Measurements from ENCODE around the gene ITIH1.
A peak's percentile ranks its signal among the peaks of the same experiment; 100 is the strongest.

Gene ITIH1

GRCh38 chr3:52756141-52756540, 21.3 kb upstream of the ITIH1 start:
- Histone ChIP-seq H3K9ac (ENCODE audit: low read length) (no peak overlapping the region), H3K27me3 (ENCODE audit: control insufficient read depth, insufficient read depth, low read length) (no peaks in the 10 kb centered on the region), H3K27ac (ENCODE audit: low read length) (no peak overlapping the region), H3K36me3 (ENCODE audit: control insufficient read depth, low read depth, low read length) (peaks cover 39% of the 10 kb centered on the region), H3K4me1 (ENCODE audit: control insufficient read depth, low read depth, low read length) (no peaks in the 10 kb centered on the region), H3K4me3 (ENCODE audit: low read length) (no peak overlapping the region), H3K9me3 (ENCODE audit: control insufficient read depth, low read depth, low read length) (no peaks in the 10 kb centered on the region)

DNA sequence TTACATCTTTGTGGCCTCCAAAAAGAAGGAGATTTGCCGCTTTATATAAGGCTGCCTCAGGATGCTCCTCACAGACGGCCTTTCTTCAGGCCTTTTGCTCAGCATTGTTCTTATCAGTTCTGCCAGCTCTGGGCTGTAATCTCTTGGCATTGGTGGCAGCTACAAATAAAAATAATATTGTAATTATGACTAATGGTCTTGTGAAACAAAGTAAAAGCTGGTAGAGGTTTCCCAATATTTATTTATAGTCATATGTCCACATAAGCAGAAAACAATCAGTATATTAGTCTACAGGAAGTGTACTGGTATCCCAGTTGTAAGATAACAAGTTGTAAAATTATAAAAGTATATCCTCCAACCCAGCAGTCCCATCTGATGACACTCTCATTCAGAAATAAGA, 13.9 kb upstream of the ITIH1 start:
- H3K4me1 ChIP-seq (ENCODE audit: control insufficient read depth, low read depth, low read length), result no peaks in the 10 kb centered on the region
- H3K4me3 ChIP-seq (ENCODE audit: low read length), result no peak overlapping the region
- no peaks in the 10 kb centered on the region for H3K27me3 ChIP-seq (ENCODE audit: control insufficient read depth, insufficient read depth, low read length)
- peaks cover 75% of the 10 kb centered on the region for H3K36me3 ChIP-seq (ENCODE audit: control insufficient read depth, low read depth, low read length)
- no peak overlapping the region for H3K27ac ChIP-seq (ENCODE audit: low read length)
- H3K9me3 ChIP-seq (ENCODE audit: control insufficient read depth, low read depth, low read length), result no peaks in the 10 kb centered on the region
- no peak overlapping the region for H3K9ac ChIP-seq (ENCODE audit: low read length)

DNA sequence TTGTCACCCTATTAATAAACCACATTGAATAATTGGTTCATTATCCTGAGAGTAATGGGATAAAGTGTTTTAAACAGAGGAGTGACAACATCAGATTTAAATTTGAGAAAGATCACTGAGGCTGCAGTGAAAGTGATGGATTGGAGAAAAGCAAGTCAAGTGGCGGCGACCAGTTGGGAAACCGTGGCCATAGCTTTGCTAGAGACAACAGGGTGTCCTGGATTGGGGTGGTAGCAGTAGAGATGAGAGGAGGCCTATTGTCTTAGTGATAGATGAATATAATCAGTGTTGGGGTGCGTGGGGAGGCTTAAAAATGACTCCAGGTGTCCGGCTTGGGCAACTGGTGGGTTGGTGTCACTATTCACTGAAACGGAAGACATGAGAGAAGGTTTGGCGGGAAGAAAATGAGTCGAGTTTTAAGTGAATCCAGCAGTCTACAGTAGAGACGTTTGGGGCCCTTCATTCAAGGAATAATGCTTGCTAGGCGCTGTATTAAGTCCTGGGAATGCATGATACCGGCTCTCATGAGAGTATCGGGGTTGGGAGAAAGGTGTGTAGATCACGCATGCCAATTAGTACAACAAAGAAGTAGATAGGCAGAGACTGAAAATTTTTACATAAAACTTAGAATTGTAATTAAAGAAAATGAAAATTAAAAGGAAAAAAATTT, 7.5 kb upstream of the ITIH1 start:
- Histone ChIP-seq H3K9ac (ENCODE audit: low read length) (peak overlapping the region; percentile 84), H3K36me3 (ENCODE audit: control insufficient read depth, low read depth, low read length) (peaks cover 23% of the 10 kb centered on the region), H3K9me3 (ENCODE audit: control insufficient read depth, low read depth, low read length) (no peaks in the 10 kb centered on the region), H3K27me3 (ENCODE audit: control insufficient read depth, insufficient read depth, low read length) (no peaks in the 10 kb centered on the region), H3K27ac (ENCODE audit: low read length) (peak overlapping the region; percentile 26), H3K4me3 (ENCODE audit: low read length) (peak overlapping the region; percentile 79), H3K4me1 (ENCODE audit: control insufficient read depth, low read depth, low read length) (peaks cover 3% of the 10 kb centered on the region)

DNA sequence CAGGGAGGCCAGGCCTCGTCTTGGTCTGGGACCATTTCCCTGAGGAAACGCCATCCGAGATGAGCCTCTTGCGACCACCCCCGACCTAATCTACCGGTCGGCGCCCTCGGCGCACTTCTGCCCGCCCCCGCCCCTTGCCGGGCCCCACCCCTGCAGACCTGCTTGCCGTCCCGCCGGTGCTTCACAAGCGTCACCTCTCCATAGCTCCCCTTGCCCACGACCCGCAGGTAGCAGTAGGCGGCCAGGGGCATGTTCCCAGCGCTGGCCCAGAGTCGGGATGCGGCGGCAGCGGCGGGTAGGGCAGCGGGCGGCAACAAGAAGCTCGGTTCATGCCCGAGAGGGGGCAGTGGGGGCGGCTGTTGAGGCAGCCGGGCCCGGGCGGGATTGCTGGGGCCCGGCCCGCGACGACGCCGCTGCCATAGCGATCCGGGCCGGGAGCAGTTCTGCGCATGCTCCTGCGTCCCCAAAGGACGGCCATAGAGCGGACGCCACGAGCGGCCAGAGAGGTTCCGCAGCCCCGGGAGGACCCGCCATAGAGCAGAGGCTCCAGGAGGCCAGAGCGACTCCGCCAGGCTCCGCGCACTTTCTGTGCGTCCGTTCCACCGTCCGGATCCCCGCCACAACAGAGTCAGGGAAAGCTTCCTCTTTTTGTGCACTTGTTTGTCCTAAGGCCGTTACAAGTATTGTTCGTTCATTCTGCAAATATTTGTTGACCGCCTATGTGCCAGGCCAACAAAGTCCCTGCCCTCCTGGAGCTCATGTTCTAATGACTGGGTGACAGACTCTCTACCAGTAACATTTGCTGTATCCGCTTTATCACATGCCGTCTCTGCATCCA, 6.7 kb upstream of the ITIH1 start, which contains the start of gene NEK4:
Gene NEK4, minus strand, starts transcription at position 445 of the 838 bp plus-strand sequence. Its CDS starts 194 bp downstream, at position 251.
- Histone ChIP-seq H3K4me3 (ENCODE audit: low read length) (peak within 1 kb of the TSS; percentile 79), H3K4me1 (ENCODE audit: control insufficient read depth, low read depth, low read length) (peaks cover 3% of the 10 kb centered on the region), H3K27me3 (ENCODE audit: control insufficient read depth, insufficient read depth, low read length) (no peaks in the 10 kb centered on the region), H3K9ac (ENCODE audit: low read length) (peak within 1 kb of the TSS; percentile 84), H3K36me3 (ENCODE audit: control insufficient read depth, low read depth, low read length) (peaks cover 17% of the 10 kb centered on the region), H3K27ac (ENCODE audit: low read length) (peak within 1 kb of the TSS; percentile 75), H3K9me3 (ENCODE audit: control insufficient read depth, low read depth, low read length) (no peaks in the 10 kb centered on the region)

- Histone ChIP-seq H3K27me3 (ENCODE audit: control insufficient read depth, insufficient read depth, low read length) (no peaks in the 10 kb centered on the region), H3K4me3 (ENCODE audit: low read length) (peak overlapping the region; percentile 79), H3K9me3 (ENCODE audit: control insufficient read depth, low read depth, low read length) (no peaks in the 10 kb centered on the region), H3K4me1 (ENCODE audit: control insufficient read depth, low read depth, low read length) (peaks cover 3% of the 10 kb centered on the region), H3K36me3 (ENCODE audit: control insufficient read depth, low read depth, low read length) (peaks cover 11% of the 10 kb centered on the region), H3K27ac (ENCODE audit: low read length) (peak overlapping the region; percentile 75), H3K9ac (ENCODE audit: low read length) (peak overlapping the region; percentile 84)
Measured at GRCh38 chr3:52771334-52771681, 6.1 kb upstream of the ITIH1 start.

DNA sequence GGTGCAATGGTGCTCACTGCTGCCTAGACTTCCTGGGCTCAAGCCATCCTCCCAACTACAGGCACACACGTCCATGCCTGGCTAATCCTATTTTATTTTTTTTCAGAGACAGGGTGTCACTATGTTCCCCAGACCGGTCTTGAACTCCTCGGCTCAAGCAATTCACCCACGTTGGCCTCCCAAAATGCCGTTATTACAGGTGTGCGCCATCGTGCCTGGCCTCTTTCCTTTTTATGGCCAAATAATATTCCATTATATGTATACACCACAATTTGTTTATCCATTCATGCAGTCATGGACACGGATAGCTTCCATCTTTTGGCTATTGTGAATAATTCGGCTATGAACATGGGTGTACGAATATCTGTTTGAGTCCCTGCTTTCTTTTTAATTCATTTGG, 5.7 kb upstream of the ITIH1 start:
- peaks cover 3% of the 10 kb centered on the region for H3K4me1 ChIP-seq (ENCODE audit: control insufficient read depth, low read depth, low read length)
- H3K36me3 ChIP-seq (ENCODE audit: control insufficient read depth, low read depth, low read length), result peaks cover 10% of the 10 kb centered on the region
- H3K4me3 ChIP-seq (ENCODE audit: low read length), result no peak overlapping the region
- no peak overlapping the region for H3K9ac ChIP-seq (ENCODE audit: low read length)
- no peaks in the 10 kb centered on the region for H3K9me3 ChIP-seq (ENCODE audit: control insufficient read depth, low read depth, low read length)
- H3K27ac ChIP-seq (ENCODE audit: low read length), result no peak overlapping the region
- no peaks in the 10 kb centered on the region for H3K27me3 ChIP-seq (ENCODE audit: control insufficient read depth, insufficient read depth, low read length)

DNA sequence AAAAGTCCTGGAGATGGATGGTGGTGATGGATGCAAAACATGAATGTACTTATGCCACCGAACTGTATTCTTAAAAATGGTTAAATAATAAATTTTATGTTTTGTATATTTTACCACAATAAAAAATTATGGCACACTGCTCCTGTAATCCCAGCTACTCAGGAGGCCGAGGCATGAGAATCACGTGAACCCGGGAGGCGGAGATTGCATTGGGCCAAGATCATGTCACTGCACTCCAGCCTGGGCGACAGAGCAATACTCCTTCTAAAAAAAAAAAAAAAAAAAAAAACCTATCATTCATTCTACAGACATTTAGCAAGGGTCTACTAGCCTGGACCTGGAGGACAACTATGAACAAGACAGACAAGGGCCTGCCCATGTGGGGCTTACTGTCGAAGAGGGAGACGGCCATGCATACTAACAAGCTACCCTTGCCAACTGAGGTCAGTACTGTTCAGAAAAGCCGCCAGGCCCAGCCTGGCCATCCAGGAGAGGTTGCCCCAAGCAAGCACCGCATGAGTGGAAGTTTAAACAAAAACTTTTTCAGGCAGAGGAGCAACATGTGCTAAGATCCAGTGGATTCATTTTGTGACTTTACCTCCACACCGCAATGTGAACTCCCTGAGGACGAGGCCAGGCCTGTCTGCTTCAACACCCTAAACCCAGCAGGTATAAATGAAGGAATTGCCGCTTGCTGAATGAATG, 3.9 kb upstream of the ITIH1 start:
- Histone ChIP-seq H3K36me3 (ENCODE audit: control insufficient read depth, low read depth, low read length) (peaks cover under 1% of the 10 kb centered on the region), H3K4me1 (ENCODE audit: control insufficient read depth, low read depth, low read length) (peaks cover 3% of the 10 kb centered on the region), H3K9ac (ENCODE audit: low read length) (no peak overlapping the region), H3K27ac (ENCODE audit: low read length) (no peak overlapping the region), H3K4me3 (ENCODE audit: low read length) (no peak overlapping the region), H3K27me3 (ENCODE audit: control insufficient read depth, insufficient read depth, low read length) (no peaks in the 10 kb centered on the region), H3K9me3 (ENCODE audit: control insufficient read depth, low read depth, low read length) (no peaks in the 10 kb centered on the region)

DNA sequence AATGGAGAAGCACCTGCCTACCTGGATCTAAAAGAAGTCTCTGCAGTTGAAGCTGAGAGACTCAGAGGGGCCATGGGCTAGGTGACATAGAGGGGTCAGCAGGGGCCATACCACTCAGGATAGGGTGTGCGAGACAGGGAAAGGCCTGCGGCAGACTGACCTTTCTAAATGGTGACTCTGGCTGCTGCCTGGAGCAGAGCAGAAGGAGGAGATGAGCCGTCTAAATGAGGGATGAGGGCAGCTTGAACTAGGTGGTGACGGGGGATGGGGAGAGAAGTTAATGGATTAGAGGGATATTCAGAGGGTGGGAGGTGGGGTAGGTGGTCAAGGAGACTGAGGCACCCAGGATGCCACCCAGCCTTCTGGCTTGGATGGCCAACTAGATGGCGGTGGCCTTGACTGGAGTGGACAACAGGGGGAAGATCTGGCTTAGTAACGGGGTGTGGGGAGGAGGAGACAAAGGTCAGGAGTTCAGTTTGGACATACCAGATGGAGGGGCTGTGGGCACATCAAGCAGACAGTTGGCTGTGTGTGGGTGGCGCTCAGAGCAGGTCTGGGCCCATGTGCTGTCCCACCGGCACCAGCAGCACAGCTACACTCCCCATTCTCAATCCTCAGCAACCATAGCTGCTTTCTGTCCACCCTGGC, 3.2 kb upstream of the ITIH1 start:
- Histone ChIP-seq H3K9me3 (ENCODE audit: control insufficient read depth, low read depth, low read length) (no peaks in the 10 kb centered on the region), H3K36me3 (ENCODE audit: control insufficient read depth, low read depth, low read length) (no peaks in the 10 kb centered on the region), H3K27ac (ENCODE audit: low read length) (no peak overlapping the region), H3K27me3 (ENCODE audit: control insufficient read depth, insufficient read depth, low read length) (no peaks in the 10 kb centered on the region), H3K4me1 (ENCODE audit: control insufficient read depth, low read depth, low read length) (peaks cover 3% of the 10 kb centered on the region), H3K4me3 (ENCODE audit: low read length) (no peak overlapping the region), H3K9ac (ENCODE audit: low read length) (no peak overlapping the region)

GRCh38 chr3:52774901-52775864, 2.2 kb upstream of the ITIH1 start:
- Histone ChIP-seq H3K27ac (ENCODE audit: low read length) (no peak overlapping the region), H3K36me3 (ENCODE audit: control insufficient read depth, low read depth, low read length) (no peaks in the 10 kb centered on the region), H3K4me1 (ENCODE audit: control insufficient read depth, low read depth, low read length) (no peaks in the 10 kb centered on the region), H3K27me3 (ENCODE audit: control insufficient read depth, insufficient read depth, low read length) (no peaks in the 10 kb centered on the region), H3K9me3 (ENCODE audit: control insufficient read depth, low read depth, low read length) (no peaks in the 10 kb centered on the region), H3K9ac (ENCODE audit: low read length) (no peak overlapping the region), H3K4me3 (ENCODE audit: low read length) (no peak overlapping the region)

GRCh38 chr3:52775877-52776276, 1.5 kb upstream of the ITIH1 start:
- H3K4me1 ChIP-seq (ENCODE audit: control insufficient read depth, low read depth, low read length), result no peaks in the 10 kb centered on the region
- no peak overlapping the region for H3K9ac ChIP-seq (ENCODE audit: low read length)
- no peaks in the 10 kb centered on the region for H3K27me3 ChIP-seq (ENCODE audit: control insufficient read depth, insufficient read depth, low read length)
- no peaks in the 10 kb centered on the region for H3K9me3 ChIP-seq (ENCODE audit: control insufficient read depth, low read depth, low read length)
- no peaks in the 10 kb centered on the region for H3K36me3 ChIP-seq (ENCODE audit: control insufficient read depth, low read depth, low read length)
- H3K27ac ChIP-seq (ENCODE audit: low read length), result no peak overlapping the region
- no peak overlapping the region for H3K4me3 ChIP-seq (ENCODE audit: low read length)
